ENCODE results near the gene SEPTIN6.

DNA sequence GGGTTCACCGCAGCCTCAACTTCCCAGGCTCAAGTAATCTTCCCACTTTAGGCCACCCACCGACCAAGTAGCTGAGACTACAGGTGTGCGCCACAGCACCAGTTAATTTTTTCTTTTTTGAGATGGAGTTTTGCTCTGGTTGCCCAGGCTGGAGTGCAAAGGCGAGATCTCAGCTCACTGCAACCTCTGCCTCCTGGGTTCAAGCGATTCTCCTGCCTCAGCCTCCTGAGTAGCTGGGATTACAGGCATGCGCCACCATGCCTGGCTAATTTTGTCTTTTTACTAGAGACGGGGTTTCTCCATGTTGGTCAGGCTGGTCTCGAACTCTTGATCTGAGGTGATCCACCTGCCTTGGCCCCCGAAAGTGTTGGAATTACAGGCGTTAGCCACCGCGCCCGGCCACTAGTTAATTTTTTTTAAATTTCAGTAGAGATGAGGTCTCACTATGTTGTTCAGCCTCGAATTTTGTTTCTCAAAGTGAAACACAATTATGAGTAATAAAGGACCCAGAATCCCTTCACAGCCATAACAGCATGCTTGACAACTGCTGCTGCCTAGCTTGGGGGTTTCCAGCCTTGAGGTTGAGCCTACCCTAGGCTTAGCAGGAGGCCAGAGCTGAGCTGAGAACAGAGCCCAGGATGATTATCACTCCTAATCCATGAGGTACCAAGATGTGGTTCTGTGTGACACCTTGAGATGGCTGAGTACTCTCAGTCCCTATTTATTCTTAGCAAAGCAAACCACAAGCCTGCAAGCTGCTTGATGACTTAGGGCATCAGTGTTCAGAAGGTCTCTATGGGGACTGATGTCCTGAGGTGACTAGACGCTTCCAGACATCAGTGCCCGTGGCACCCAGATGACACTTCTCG is 45.2 kb downstream of the SEPTIN6 start:
- no peak for TF ChIP-seq MAX (IDR thresholded peaks at IDR 0.05)
- no peak for TF ChIP-seq NRL (CRISPR knock-in tag; IDR thresholded peaks at IDR 0.05; ENCODE audit: borderline replicate concordance)

All from HepG2 (cell line).